ENCODE measurements around the gene HVCN1.
"Not testable (repeated sequence)": the region's sequence is repeated elsewhere in the genome, so short reads cannot be mapped to it uniquely, and the experiment has no call there.

- TF ChIP-seq ATF2 (tag by site-specific recombination; IDR thresholded peaks at IDR 0.05; ENCODE audit: low read depth); ZNF830 (tag by site-specific recombination; IDR thresholded peaks at IDR 0.05; ENCODE audit: low read depth); ZNF558 (tag by site-specific recombination; IDR thresholded peaks at IDR 0.05); SCRT2 (tag by site-specific recombination; IDR thresholded peaks at IDR 0.05); KLF16 (tag by site-specific recombination; IDR thresholded peaks at IDR 0.05): not testable (repeated sequence)
Measured at GRCh38 chr12:110722892-110723291, 34.0 kb upstream of the HVCN1 start.
